NCI-H1694 treated with DMSO at 0.1 percent for 48 hours (cell line): ENCODE results near the gene CDKN1C.
A peak's percentile ranks its signal among the peaks of the same experiment; 100 is the strongest.

Source experiments
- DNase-seq: peaks from one replicate; lab custom pipeline; 2025; lab: John Stamatoyannopoulos, UW

The CDKN1C gene

DNA sequence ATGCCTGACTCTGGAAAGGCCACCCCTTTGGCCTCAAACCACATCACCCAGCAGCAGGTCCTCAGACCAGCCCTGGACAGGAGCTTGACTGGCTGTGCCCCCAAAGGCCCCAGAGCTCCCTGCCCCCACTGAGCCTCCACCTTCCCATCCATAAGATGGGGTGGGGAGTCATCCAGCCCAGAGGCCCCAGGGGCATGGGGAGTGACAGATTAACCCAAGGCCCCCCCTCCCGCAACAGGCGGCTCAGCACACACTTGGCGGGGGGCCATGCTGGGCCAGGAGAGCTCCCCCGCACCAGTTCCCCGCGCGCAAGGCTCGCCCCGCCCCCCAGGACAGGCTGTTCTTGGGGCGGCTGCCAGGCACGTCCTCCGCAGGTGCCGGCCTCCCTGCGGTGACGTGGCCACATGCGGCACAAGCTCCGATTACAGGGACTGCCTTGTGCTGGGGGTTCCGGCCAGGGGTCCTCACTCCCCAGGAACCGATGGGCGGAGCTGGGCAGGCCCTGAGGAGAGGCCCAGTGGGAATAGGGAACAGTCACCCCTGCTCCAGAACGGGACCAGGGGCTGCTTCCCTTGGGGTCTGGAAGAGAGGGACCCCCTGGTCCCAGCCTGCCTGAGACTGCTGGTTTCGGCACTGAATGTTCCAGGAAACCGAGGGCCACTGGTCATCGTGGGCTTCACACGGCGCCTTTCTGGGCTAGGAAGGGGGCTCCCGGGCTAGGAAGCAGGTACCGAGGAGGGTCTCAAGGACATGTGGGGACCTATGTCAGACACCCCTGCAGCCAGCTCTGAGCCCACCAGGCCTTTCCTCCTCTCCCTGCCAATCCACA is 5.1 kb upstream of the CDKN1C start:
- no peak for DNase-seq

DNA sequence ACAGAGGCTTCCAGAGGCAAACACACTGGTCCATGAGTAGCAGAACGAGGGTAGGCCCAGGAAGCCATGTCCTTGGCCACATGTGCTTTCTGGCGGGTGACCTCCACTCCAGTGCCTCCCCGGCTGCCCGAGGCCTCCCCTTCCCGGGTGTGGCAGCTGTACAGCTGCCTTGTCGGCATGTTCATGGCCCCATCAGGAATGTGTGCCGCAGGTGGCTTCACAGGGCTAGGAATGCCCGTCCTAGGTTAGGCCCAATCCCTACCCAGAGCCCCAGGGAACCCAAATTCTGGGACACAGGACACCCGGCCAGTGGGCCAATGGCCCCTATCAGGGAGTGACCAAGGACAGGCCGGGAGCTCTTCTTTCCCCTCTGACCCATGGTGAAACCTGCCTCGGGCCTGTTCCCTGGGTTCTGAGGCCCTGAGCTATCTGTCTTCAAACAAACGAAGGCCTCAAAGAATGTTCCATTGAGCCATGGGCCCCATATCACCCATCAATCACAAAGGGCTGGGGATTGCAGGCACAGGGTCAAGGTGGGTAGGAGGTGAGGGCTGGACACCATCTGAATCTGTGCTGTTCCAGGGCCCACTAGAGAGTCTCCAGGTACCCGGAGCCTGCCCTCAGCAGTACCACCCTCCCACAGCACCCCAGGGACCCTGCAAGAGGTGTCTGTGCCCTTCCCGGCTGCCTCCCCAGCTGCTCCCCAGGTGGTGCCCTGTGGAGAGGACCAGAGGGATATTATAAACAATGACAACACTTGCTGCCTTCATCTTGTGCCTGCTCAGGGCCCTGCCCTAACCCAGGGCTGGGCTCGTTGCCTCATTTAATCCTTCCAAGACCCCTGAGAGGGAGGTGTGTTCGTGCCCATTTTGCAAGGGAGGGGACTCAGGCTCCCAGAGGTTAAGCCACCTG is 4.0 kb upstream of the CDKN1C start:
- no peak for DNase-seq

DNA sequence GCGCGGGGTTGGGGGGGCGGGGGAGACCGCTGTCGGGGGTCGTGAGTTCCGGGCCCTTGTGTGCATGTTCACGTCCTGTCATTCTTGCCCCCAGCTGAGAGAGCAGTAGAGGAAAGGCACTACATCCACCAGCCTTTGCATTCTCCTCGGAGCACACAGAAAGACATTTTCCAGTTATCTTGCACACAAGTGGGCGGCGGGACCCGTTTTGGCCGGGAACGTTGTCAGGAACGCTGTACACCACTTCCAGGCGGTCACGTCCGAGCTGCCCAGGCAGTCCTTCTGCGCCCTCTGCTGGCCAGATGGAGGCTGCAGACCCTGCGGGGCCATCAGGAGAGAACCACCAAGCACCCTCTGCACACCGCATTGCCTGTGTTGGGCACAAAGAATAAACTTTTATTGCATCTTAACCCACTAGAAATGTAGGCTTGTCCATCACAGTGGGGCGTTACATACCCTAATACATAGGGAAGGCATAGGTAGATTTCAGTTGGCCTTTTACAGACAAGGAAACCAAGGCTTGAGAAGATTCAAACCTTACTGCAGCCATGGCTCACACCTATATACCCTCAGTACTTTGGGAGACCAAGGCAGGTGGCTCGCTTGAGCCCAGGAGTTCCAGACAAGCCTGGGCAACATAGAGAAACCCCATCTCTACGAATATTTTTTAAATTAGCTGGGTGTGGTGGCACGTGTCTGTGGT is 2.8 kb upstream of the CDKN1C start:
- DNase-seq = peak; percentile 30

DNA sequence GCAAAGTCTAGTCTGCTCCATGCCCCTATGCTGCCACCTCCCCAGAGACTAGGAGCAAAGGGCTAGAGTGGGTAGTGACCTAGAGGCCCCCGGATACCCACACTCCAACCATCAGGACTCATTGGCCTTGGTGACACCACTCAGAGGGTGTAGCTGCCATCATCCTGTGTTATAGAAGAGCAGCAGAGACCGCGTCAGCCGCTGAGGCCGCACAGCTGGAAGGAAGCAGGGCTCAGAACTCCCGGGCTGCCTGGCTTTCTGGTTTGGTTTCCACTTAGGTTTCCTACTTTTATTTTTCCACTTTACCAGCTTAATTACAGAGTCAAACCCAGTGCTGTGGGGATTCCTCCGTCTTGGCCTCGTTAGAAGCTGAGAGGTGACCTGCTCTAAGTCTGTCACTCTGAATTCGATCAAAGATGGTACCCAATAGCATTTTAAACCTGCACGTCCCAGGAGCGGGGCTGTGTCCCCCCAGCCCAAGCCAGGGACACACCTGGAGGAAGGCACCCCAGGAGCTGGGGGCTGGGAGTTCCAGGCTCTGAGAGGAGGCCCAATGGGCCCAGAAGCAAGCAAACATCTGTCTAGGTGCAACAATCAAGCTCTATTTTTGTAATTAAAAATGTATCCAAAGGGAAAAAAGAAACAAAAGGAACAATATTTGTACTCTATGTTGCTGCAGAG is 2.1 kb upstream of the CDKN1C start:
- no peak for DNase-seq

DNA sequence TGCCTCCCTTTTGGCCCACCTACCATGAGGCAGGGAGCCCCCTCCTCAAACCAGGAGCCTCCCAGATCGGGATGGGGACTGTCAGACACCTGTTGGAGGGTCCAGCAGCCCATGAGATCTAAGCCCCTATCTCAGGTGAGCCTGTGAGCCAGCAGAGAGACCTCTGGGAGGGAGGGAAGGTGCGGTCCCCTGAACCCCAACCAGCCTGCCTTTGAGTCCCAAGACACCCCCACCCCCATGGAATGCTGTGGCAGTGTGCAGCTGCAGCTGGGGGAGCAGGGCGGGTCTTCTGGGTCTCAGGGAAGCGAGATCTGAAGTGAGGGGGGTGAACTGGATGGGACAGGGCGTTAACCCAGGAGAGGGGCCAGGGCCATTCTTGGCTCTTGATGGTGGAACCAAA is 1.4 kb upstream of the CDKN1C start:
- DNase-seq = no peak

DNA sequence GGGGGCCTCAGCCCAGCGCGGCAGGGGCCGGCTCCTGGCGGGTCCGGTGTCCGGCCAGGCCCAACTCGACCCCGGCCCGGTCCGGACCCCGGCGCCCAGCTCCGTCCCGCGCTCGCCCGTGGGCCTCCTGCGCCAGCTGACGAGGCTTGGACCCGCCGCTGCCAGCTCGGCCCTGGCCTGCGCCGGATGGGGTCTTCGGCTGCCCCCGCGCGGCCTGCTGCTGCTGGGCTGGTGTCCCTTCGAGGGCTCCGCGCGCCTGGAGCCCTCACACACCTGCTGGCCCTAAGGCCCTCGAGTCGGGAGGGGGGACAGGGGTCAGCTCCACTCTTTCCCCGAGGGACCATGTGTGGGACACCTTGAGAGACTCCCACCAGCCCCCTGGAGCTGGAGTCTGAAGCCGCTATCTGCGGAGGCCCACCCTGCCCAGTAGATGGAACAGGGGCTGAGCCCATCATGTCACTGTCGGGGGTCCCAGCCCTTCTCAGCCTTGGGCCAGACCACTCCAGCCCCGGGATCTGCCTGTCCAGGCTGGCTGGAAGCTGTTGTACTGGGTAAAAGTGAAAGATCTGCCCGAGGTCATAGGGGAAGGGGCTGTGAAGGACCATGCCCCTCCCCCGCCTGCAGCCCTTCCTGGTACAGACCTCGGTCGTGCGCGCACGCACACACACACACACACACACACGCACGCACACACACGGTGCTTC is 768 bp upstream of the CDKN1C start:
- DNase-seq = no peak

DNA sequence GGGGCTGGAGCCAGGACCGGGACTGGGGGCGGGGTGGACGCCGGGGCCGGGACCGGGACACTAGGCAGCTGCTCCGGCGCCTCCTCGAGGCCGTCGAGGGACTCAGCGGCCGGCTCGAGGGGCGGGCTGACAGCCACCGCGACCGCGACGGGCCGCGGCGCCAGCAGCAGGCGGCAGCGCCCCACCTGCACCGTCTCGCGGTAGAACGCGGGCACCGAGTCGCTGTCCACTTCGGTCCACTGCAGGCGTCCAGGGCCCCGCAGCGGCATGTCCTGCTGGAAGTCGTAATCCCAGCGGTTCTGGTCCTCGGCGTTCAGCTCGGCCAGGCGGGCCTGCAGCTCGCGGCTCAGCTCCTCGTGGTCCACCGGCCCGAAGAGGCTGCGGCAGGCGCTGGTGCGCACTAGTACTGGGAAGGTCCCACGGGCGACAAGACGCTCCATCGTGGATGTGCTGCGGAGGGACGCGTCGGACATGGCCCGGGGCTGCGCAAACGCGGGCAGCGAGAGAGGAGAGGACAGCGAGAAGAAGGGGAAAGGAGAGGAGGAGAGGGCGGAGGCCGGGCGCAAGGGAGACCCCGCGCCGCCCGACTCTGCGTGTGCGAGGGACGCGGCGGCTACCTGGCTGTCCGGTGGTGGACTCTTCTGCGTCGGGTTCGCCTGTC is 428 bp downstream of the CDKN1C start:
- DNase-seq = peak; percentile 3

DNA sequence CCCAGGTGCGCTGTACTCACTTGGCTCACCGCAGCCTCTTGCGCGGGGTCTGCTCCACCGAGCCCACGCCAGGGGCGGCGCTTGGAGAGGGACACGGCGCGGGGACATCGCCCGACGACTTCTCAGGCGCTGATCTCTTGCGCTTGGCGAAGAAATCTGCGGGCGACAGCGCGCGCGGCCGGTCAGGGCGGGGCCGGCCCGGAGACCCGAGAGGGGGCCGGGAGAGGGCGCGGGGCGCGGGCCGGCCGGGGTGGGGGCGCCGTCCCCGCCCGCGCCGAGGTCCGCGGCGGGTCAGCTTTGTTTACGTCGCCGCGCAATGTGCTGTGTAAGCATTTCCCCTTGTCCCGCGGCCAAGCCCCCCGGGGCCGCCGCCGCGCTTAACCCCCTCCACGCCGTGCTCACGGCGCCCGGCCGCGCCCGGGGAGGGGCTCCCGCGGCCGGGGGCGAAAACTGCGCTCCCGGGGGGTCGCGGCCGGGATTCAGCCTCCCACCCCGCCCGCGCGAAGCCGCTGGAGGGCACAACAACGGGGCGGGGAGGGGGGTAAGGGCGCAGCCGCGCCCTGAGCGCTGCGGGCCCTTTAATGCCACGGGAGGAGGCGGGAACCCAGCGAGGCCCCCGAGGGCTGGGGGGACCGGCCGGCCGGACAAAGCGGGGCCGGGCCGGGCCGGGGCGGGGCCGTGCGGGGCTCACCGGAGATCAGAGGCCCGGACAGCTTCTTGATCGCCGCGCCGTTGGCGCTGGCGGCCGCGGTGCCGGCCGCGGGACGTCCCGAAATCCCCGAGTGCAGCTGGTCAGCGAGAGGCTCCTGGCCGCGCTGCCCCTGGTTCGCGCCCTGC is 1.4 kb downstream of the CDKN1C start:
- no peak for DNase-seq

DNA sequence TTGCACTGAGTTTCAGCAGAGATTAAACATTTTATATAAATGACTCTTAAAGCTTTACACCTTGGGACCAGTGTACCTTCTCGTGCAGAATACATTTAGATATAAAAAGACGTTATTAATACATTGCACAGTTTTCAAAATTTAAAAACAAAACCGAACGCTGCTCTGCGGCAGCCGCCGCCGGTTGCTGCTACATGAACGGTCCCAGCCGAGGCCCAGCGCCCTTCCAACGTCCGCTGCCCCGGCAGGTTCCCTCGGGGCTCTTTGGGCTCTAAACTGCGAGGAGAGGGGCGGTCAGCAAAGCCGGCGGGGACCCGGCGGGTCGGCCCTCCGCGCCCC is 2.0 kb downstream of the CDKN1C start:
- DNase-seq = no peak

DNA sequence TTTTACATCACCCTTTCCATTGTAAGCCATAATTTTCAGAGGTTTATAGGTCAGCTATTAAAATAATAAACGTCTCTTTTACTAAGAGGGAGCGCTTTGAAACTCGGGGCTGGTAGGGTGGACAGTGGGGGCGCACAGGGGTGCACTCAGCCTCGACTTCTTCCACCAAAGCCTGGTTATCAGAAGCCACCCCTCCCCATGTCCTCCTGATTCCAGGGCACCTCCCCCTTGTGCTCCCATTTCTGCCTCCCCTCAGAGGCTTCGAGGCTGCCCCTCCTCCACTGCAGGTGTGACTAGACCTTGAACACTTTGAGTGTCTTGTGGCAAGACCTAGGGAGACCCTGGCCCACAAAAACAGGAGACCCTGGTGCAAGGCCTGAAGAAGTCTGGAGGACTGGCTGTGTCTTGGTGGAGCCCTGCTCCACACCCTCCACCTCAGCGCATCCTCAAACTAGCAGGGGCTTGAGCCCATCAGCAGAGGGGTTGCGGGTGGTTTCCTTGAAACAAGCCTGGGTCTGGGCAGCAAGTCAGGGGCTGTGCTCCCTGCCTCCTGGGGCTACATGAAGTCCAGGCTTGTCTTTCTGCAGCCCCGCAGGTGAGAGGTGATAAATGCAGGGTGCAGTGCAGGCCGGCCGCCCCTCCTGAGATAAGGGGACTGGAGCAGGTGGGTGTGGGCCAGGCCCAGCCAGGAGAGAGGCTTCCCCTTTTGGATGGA is 3.0 kb downstream of the CDKN1C start:
- no peak for DNase-seq

DNA sequence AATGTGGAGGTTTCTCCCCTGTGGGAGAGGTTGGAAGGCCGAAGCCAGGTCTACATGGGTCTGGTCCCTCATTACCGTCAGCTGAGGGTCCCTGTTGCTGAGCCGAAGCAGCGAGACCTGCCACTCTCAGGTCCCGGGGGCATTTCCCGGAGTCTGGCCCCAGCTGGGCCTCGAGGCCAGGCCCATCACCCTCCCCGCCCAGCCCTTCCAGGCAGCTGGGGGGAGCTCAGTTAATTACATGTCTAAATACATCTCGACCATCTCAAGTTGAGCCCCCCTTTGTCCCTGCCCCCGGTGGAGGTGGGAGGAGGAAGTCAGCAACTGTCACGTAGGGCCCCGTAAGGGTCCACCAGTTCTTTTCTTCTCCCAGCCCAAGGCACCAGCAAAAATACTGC is 3.6 kb downstream of the CDKN1C start:
- DNase-seq = no peak

DNA sequence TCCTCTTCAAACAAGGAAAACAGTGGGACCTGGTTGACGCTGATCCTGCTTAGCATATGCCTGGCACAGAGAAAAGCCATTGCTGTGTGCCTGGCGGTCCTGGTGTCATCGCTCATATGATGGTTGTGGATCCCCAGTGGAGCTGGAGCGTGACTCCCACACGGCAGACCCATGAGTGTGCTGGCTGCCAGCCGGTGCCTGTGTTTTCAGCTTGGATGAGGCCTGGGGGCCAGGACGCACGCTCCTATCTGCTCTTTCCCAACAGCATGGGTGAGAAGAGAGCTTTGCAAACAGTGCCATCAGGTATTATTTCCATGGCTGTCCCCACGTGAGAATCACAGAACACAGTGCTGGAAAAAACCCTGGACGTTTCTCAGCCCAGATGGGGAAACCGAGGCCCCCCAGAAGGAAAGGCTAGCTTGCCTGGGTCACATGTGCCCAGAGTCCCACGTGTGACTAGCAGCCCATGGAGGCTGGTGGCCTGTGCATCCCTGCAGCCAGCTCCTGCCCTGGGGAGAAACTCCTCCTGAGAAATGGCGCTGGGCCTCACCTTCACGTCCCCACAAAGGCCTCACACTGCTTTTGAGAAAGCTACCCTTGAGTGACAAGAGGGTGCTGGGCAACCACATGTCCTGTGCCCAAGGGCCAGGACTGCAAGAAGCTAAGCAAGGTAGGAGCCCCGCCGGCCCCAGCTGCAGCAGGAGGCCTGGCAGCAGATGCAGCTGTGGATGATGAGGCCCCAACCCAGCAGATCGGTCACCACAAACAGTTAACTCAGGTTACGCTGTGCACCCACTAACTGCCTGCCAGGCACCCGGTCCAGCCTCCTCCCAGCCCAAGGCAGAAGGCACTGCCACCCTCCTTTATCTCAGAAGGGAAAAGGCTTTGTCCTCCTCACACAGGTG is 4.2 kb downstream of the CDKN1C start:
- DNase-seq = no peak

DNA sequence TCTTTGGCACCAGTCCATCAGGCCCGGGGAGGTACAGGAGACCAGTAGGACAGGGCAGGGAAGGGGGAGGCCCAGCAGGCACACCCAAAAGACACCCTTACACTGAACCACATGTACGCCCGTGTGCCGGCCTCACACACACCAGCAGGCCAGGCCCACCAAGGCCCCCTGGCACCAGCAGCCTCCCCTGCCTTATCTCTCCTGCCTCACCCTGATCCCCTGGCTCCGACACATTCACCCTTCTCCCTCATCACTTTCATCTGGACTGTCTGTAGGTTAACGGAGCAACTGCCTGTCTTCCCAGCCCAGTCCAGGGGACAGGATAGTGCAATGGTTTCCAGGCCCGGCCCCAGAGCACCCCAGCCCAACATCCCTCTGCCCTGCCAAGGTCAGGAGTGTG is 4.9 kb downstream of the CDKN1C start:
- no peak for DNase-seq

DNA sequence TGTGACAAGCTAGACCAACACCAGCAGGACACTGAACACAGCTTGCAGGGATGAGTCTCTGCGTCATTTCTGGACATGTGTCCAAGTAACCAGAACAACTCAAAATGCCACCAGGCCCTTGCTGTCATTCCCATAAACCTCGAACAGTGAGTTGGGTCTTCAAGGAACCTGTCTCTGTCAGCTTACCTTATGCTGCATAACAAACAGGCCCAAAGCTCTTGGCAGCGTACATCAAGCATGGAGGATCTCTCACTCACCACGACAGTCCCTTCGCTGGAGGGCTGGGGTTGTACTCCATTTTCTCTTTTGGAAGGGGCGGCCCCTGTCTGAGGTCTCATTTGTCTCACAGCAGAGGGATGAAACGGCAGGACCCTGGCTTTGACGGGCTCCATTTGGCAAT is 6.8 kb downstream of the CDKN1C start:
- no peak for DNase-seq

DNA sequence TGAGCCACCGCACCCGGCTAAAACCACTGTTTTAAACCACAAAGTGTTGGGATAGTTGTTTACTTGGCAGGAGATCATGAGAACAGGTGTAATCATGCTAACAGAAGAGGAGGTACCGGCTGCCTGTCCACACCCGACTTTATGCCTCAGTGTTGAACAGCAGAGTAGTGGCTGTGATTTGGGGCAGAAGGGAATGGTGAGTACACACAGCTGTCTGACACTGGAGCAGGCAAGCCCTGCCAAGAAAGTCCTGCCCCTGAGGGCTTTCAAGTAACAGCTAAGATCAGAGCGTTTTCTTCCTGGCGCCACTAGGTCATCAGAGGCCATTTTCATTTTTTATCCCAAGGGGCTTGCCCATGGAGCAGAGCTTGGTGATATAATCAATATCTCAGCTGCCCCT is 8.1 kb downstream of the CDKN1C start:
- no peak for DNase-seq

DNA sequence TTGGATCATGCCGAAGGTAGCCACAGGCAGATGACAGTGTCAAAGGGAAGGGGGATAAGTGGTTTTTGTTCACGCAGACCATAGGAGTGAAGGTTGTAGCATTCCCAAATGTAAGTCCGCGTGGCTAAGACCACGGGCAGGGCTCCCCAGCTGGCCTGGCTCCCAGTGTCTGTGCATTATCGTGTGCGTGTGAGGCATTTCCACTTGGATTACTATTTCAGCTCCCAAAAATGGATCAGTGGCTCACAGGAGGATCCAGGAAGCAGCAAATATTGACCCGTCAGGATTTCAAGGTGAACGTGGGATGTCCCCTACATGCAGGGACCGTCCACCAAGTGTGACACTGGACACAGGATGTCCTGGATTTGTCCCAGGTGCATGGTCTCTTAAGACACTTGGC is 10.6 kb downstream of the CDKN1C start:
- DNase-seq = no peak

DNA sequence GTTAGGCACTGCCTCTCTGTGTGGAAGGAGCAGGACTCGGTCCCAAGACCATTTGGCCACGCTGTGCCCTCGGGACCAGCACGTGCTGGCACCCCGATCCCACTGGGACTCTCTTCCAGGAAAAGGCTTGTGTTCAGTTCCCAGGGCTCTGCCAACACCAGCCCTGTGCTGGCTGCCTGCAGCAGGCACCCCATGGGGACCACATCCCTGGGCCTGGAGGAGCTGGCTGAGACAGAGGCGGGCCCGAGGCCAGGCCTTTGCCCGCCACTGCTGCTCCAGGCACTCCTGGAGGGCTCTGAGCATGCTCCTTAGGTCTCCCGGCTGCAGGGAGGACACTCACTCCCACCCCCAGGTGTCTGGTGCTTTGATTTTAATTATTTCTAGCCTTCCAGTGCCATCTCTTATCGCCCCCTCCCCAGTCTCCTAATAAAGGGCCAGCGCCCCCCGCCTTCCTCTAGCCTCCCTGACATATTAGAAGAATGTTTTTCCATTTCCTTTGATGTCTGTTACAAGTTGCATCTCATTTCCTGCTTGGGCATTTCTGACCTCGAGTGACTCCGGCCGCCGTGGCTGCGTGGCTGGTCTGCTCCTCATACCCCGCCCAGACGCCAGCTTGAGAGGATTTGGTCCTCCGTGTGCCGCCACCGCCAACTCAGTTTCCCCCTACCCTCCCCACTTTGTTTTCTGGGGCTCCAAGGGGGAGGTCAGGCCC is 14.4 kb downstream of the CDKN1C start:
- no peak for DNase-seq

DNA sequence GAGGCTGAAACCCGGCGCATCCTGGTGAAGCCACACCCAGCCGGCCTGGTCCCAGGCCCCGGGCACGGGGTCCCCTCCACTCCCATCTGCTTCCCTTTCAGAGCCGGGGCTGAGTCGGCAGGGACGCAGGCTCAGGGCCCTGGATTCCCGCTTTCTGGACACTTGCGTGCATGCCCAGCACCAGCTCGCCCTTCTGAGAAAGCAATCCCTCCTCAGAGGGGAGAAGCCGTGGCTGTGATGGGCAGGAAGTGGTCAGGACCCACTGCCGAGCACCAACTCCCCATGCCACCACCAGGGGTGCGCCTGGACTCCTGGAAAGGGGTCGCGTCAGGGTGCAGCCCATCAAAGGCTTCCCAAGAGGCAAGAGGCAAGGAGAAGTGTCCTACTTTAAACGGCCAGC is 15.1 kb downstream of the CDKN1C start:
- DNase-seq = no peak
